ENCODE results near the gene OGA.

OGA gene

DNA sequence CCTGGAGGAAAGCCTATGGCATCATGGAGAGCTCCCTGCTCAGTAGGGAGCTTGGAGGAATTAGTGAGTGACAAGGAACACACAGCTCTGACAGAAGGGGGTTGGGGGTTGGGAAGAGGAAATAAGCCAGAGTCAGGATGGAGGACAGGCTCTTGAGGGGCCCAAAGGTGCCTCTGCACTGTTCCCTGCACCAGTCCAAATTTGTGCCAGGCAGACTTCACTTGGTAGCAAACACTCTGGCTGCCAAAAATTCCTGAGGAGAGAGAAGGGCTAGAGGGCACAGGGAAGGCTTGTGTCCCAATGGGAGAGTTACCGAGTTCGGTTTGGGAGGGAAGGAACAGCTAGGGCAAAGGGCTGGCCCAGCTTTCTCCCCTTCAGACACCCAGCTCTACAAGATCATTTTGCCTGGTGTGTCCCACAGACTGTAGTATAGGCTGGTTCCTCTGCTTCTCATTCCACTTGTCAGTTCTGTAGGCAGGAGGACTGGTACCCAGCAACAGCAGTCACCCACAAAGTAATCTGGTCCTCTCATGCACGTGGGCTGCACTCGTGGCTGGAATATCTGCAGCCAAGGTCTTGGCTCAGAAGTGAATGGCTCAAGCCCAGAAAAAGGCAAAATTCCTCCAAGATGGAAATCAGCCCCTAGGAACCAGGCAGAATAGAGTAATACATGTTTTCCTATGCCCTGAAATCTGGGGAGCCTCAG is 33.3 kb upstream of the OGA start:
- Histone ChIP-seq H3F3A (ENCODE audit: insufficient read depth, low read length) (no peaks in the 10 kb centered on the region), H3K4me2 (ENCODE audit: low read depth, low read length) (no peak overlapping the region), H4K20me1 (ENCODE audit: insufficient read depth, low read length) (no peaks in the 10 kb centered on the region), H2AFZ (ENCODE audit: low read length) (no peak overlapping the region), H3K9ac (ENCODE audit: low read length) (no peak overlapping the region), H3K79me2 (ENCODE audit: low read length) (no peaks in the 10 kb centered on the region), H3K36me3 (replicated peaks; ENCODE audit: insufficient read depth, low read length) (no peaks in the 10 kb centered on the region), H3K27ac (ENCODE audit: low read length) (no peak overlapping the region), H3K9me2 (replicated peaks; ENCODE audit: insufficient read depth, low read length) (no peaks in the 10 kb centered on the region), H3K9me3 (replicated peaks; ENCODE audit: insufficient read depth, low read length) (no peaks in the 10 kb centered on the region), H3K4me1 (ENCODE audit: low read length) (no peaks in the 10 kb centered on the region), H3K4me3 (ENCODE audit: low read length) (no peak overlapping the region), H3K27me3 (replicated peaks; ENCODE audit: insufficient read depth, low read length) (no peaks in the 10 kb centered on the region)
- DNase-seq = no peak
- TF ChIP-seq EZH2 (optimal IDR thresholded peaks at IDR 0.05; ENCODE audit: low read depth, low read length) (no peak), EZH2phosphoT487 (IDR thresholded peaks at IDR 0.05; ENCODE audit: low read length) (no peak)
- TF ChIP-seq, protein P1, sequence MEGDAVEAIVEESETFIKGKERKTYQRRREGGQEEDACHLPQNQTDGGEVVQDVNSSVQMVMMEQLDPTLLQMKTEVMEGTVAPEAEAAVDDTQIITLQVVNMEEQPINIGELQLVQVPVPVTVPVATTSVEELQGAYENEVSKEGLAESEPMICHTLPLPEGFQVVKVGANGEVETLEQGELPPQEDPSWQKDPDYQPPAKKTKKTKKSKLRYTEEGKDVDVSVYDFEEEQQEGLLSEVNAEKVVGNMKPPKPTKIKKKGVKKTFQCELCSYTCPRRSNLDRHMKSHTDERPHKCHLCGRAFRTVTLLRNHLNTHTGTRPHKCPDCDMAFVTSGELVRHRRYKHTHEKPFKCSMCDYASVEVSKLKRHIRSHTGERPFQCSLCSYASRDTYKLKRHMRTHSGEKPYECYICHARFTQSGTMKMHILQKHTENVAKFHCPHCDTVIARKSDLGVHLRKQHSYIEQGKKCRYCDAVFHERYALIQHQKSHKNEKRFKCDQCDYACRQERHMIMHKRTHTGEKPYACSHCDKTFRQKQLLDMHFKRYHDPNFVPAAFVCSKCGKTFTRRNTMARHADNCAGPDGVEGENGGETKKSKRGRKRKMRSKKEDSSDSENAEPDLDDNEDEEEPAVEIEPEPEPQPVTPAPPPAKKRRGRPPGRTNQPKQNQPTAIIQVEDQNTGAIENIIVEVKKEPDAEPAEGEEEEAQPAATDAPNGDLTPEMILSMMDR (IDR thresholded peaks at IDR 0.05; ENCODE audit: low read length) = no peak

DNA sequence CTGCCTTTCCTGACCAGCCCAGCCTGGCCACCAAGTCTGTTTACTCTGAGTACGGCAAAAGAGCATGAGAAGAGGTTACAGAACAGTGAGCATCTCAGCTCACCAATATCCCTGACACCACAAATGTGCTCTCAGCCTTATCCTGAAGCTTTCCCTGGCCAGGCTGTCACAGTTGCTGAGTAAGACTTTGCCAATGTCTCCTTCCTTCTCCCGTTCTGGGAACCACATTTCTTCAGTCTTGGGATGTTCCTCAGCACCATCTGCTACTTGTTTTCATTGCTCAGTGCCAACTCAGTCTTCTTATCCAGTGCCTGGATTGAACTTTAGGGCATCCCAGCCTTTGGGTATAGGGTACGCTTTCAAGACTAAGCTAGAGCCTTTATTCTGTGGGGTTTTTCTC is 32.5 kb upstream of the OGA start:
- H3K9me3 ChIP-seq (replicated peaks; ENCODE audit: insufficient read depth, low read length) = no peaks in the 10 kb centered on the region
- H3K27me3 ChIP-seq (replicated peaks; ENCODE audit: insufficient read depth, low read length) = no peaks in the 10 kb centered on the region
- H3K79me2 ChIP-seq (ENCODE audit: low read length) = no peaks in the 10 kb centered on the region
- no peak overlapping the region for H3K9ac ChIP-seq (ENCODE audit: low read length)
- H4K20me1 ChIP-seq (ENCODE audit: insufficient read depth, low read length) = no peaks in the 10 kb centered on the region
- no peaks in the 10 kb centered on the region for H3K4me1 ChIP-seq (ENCODE audit: low read length)
- no peak for TF ChIP-seq EZH2 (optimal IDR thresholded peaks at IDR 0.05; ENCODE audit: low read depth, low read length)
- no peak for TF ChIP-seq EZH2phosphoT487 (IDR thresholded peaks at IDR 0.05; ENCODE audit: low read length)
- TF ChIP-seq, protein P1 (IDR thresholded peaks at IDR 0.05; ENCODE audit: low read length) = no peak
- no peak for DNase-seq
- no peak overlapping the region for H2AFZ ChIP-seq (ENCODE audit: low read length)
- no peaks in the 10 kb centered on the region for H3F3A ChIP-seq (ENCODE audit: insufficient read depth, low read length)
- no peaks in the 10 kb centered on the region for H3K36me3 ChIP-seq (replicated peaks; ENCODE audit: insufficient read depth, low read length)
- no peak overlapping the region for H3K4me3 ChIP-seq (ENCODE audit: low read length)
- no peak overlapping the region for H3K27ac ChIP-seq (ENCODE audit: low read length)
- H3K4me2 ChIP-seq (ENCODE audit: low read depth, low read length) = no peak overlapping the region
- no peaks in the 10 kb centered on the region for H3K9me2 ChIP-seq (replicated peaks; ENCODE audit: insufficient read depth, low read length)

- Histone ChIP-seq H3K79me2 (ENCODE audit: low read length) (no peaks in the 10 kb centered on the region), H3K9ac (ENCODE audit: low read length) (no peak overlapping the region), H3K4me3 (ENCODE audit: low read length) (no peak overlapping the region), H3K9me2 (replicated peaks; ENCODE audit: insufficient read depth, low read length) (no peaks in the 10 kb centered on the region), H3F3A (ENCODE audit: insufficient read depth, low read length) (no peaks in the 10 kb centered on the region), H2AFZ (ENCODE audit: low read length) (no peak overlapping the region), H4K20me1 (ENCODE audit: insufficient read depth, low read length) (no peaks in the 10 kb centered on the region), H3K27ac (ENCODE audit: low read length) (no peak overlapping the region), H3K9me3 (replicated peaks; ENCODE audit: insufficient read depth, low read length) (no peaks in the 10 kb centered on the region), H3K4me2 (ENCODE audit: low read depth, low read length) (no peak overlapping the region), H3K4me1 (ENCODE audit: low read length) (no peaks in the 10 kb centered on the region), H3K27me3 (replicated peaks; ENCODE audit: insufficient read depth, low read length) (no peaks in the 10 kb centered on the region), H3K36me3 (replicated peaks; ENCODE audit: insufficient read depth, low read length) (no peaks in the 10 kb centered on the region)
- DNase-seq = no peak
- TF ChIP-seq EZH2 (optimal IDR thresholded peaks at IDR 0.05; ENCODE audit: low read depth, low read length) = no peak
- TF ChIP-seq EZH2phosphoT487 (IDR thresholded peaks at IDR 0.05; ENCODE audit: low read length) = no peak
- TF ChIP-seq, protein P1 (IDR thresholded peaks at IDR 0.05; ENCODE audit: low read length) = no peak
These were observed 30.7 kb upstream of the OGA start for GRCh38 chr10:101848894-101849351.

Data from MM.1S (cell line).